Measurements from ENCODE around the gene TAF11L3. TPM values are rescaled to one million over a fixed set of nuclear protein-coding genes. Genes with fewer than 3 reads are reported as not detected.
"Not testable (repeated sequence)": the region's sequence is repeated elsewhere in the genome, so short reads cannot be mapped to it uniquely, and the experiment has no call there.

Gene TAF11L3

DNA sequence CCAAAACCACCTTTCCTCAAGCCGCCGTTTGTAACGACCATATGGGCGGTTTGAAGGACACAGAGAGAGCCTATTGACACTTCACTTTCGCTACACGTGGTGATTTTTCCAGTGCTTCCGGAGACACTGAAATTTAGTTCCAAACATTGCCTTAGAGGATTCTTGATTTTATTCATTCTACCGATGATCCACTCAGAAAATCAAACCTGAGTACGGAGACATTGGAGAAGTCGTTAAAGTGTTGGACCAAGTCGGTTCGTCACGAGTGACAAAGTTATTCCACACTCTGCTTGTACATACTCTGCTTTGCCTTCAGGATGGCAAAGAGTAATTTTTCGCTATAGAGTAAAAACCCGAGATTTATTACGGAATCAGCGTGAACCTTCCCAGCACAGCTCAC lies 8.3 kb downstream of the TAF11L3 start:
- H3K18ac ChIP-seq (ENCODE audit: low read length); H3K4me2 ChIP-seq (ENCODE audit: low read length); H2BK120ac ChIP-seq (ENCODE audit: low read depth, low read length); H3K23ac ChIP-seq (ENCODE audit: low read length); H3K56ac ChIP-seq (ENCODE audit: low read length); H3K27ac ChIP-seq (ENCODE audit: low read depth, low read length); H3K27me3 ChIP-seq (ENCODE audit: insufficient read depth, low read length, poor library complexity); H3K4me3 ChIP-seq (ENCODE audit: low read length); H3K9ac ChIP-seq (ENCODE audit: low read length); H3K79me2 ChIP-seq (ENCODE audit: control insufficient read depth, insufficient read depth, low read length); H3K4ac ChIP-seq (ENCODE audit: low read depth, low read length); H2BK5ac ChIP-seq (ENCODE audit: low read length); H3K36me3 ChIP-seq (ENCODE audit: control insufficient read depth, insufficient read depth, low read length); H3K79me1 ChIP-seq (ENCODE audit: low read length); H4K8ac ChIP-seq (ENCODE audit: low read depth, low read length); H2AK5ac ChIP-seq (ENCODE audit: low read length); H4K5ac ChIP-seq (ENCODE audit: low read length); H3K4me1 ChIP-seq (ENCODE audit: control insufficient read depth, low read depth, low read length); H2BK15ac ChIP-seq (replicated peaks; ENCODE audit: low read depth): not testable (repeated sequence)
- DNase-seq, result peak; percentile 8
- WGBS (ENCODE audit: extremely low coverage, insufficient coverage, low lambda C conversion rate), result no CpG with 5 or more reads among the region's 17 CpGs

DNA sequence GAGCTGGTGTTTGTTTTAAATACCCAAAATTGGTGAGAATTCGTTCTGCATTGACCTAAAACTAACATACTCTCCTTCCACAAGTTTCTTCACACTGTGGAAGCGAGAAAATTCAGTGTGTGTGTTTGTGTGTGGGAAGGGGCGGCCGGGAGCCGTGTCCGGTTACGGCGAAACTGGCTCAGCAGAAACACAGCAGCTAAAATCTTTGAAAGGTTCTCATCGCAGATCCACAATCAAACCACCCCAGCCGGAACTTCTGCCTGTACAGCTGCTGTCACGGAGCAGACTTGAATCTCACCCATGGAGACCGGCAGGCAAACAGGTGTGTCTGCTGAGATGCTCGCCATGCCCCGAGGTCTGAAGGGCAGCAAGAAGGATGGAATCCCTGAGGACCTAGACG lies 10.2 kb downstream of the TAF11L3 start, which contains the start of gene TAF11L6:
Gene TAF11L6 (plus strand): TSS at position 301 of the 400 bp plus-strand sequence.
- H3K79me1 ChIP-seq (ENCODE audit: low read length); H3K4me3 ChIP-seq (ENCODE audit: low read length); H4K5ac ChIP-seq (ENCODE audit: low read length); DNase-seq; H3K56ac ChIP-seq (ENCODE audit: low read length); H4K8ac ChIP-seq (ENCODE audit: low read depth, low read length); H3K4me2 ChIP-seq (ENCODE audit: low read length); H3K27ac ChIP-seq (ENCODE audit: low read depth, low read length); H2BK5ac ChIP-seq (ENCODE audit: low read length); H3K4ac ChIP-seq (ENCODE audit: low read depth, low read length); H2BK120ac ChIP-seq (ENCODE audit: low read depth, low read length); H3K36me3 ChIP-seq (ENCODE audit: control insufficient read depth, insufficient read depth, low read length); H2AK5ac ChIP-seq (ENCODE audit: low read length); H3K18ac ChIP-seq (ENCODE audit: low read length); H3K4me1 ChIP-seq (ENCODE audit: control insufficient read depth, low read depth, low read length); H3K23ac ChIP-seq (ENCODE audit: low read length); H3K27me3 ChIP-seq (ENCODE audit: insufficient read depth, low read length, poor library complexity); H2BK15ac ChIP-seq (replicated peaks; ENCODE audit: low read depth); H3K79me2 ChIP-seq (ENCODE audit: control insufficient read depth, insufficient read depth, low read length); H3K9ac ChIP-seq (ENCODE audit: low read length): not testable (repeated sequence)
- no CpG with 5 or more reads among the region's 15 CpGs for WGBS (ENCODE audit: extremely low coverage, insufficient coverage, low lambda C conversion rate)

Small RNA genes within 50 kb of the gene (small RNA-seq; reads per million reads assigned to genes)
- not detected for gene AC106774.3 (ENCODE audit: insufficient read depth)
